ENCODE data around the gene TBC1D22A.

The TBC1D22A gene

GRCh38 chr22:46914481-46914880, 152.0 kb downstream of the TBC1D22A start:
- Histone ChIP-seq H3K4me3 (ENCODE audit: low read length) (no peak overlapping the region), H3K27me3 (replicated peaks; ENCODE audit: control insufficient read depth, insufficient read depth, low read length) (no peaks in the 10 kb centered on the region), H3K36me3 (ENCODE audit: control insufficient read depth, insufficient read depth, low read length, severe bottlenecking) (peaks cover 25% of the 10 kb centered on the region), H3K4me1 (ENCODE audit: control insufficient read depth, insufficient read depth, low read length) (peaks cover 6% of the 10 kb centered on the region), H3K9ac (ENCODE audit: low read length) (no peak overlapping the region), H3K9me3 (ENCODE audit: control insufficient read depth, low read length) (no peaks in the 10 kb centered on the region)
- DNase-seq (ENCODE audit: low read depth), result no peak

GRCh38 chr22:46914916-46915894, 152.8 kb downstream of the TBC1D22A start:
- no peak overlapping the region for H3K4me3 ChIP-seq (ENCODE audit: low read length)
- no peak for DNase-seq (ENCODE audit: low read depth)
- H3K27me3 ChIP-seq (replicated peaks; ENCODE audit: control insufficient read depth, insufficient read depth, low read length), result no peaks in the 10 kb centered on the region
- H3K9me3 ChIP-seq (ENCODE audit: control insufficient read depth, low read length), result no peaks in the 10 kb centered on the region
- peaks cover 26% of the 10 kb centered on the region for H3K36me3 ChIP-seq (ENCODE audit: control insufficient read depth, insufficient read depth, low read length, severe bottlenecking)
- H3K9ac ChIP-seq (ENCODE audit: low read length), result no peak overlapping the region
- H3K4me1 ChIP-seq (ENCODE audit: control insufficient read depth, insufficient read depth, low read length), result peaks cover 6% of the 10 kb centered on the region

DNA sequence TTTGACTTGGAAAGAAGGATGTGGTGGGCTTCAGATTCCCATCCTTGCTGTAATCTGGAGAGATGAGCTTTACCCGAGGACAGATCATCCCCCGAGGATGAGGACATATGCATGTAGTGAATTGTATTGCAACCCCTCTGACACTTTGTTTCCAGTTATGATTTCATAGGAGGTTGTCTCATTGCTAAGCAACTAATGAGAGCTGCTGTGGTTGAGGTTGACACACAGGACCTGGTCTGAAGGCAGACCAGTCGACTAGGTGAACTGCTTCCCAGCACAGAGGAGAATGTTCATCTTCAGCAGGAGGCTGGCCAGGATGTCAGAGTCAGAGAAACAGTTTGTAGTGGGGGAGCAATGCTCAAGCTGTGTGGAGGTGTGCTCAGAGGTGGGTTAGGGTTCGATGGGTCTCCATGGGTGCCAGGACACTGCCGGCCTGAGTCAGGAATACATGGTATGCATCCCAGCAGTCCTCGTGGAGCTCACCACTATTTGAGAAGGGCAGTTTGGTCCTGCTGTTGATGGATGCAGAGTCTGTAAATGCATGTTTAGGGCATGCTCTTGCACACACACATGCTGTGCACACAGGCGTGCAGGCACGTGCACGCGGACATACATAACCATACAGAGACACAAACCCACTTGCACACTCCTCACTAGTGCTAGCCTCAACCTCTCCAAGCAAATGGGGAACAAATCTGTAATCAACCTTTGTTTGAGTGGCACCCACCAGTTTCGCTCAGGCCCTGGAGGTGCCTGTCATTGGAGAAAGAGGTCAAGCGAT, 153.7 kb downstream of the TBC1D22A start:
- H3K9me3 ChIP-seq (ENCODE audit: control insufficient read depth, low read length), result no peaks in the 10 kb centered on the region
- DNase-seq (ENCODE audit: low read depth), result no peak
- H3K36me3 ChIP-seq (ENCODE audit: control insufficient read depth, insufficient read depth, low read length, severe bottlenecking), result peaks cover 26% of the 10 kb centered on the region
- no peak overlapping the region for H3K9ac ChIP-seq (ENCODE audit: low read length)
- H3K27me3 ChIP-seq (replicated peaks; ENCODE audit: control insufficient read depth, insufficient read depth, low read length), result no peaks in the 10 kb centered on the region
- peaks cover 6% of the 10 kb centered on the region for H3K4me1 ChIP-seq (ENCODE audit: control insufficient read depth, insufficient read depth, low read length)
- H3K4me3 ChIP-seq (ENCODE audit: low read length), result no peak overlapping the region

- H3K4me1 ChIP-seq (ENCODE audit: control insufficient read depth, insufficient read depth, low read length), result peaks cover 6% of the 10 kb centered on the region
- H3K9me3 ChIP-seq (ENCODE audit: control insufficient read depth, low read length), result peaks cover 5% of the 10 kb centered on the region
- peaks cover 26% of the 10 kb centered on the region for H3K36me3 ChIP-seq (ENCODE audit: control insufficient read depth, insufficient read depth, low read length, severe bottlenecking)
- no peaks in the 10 kb centered on the region for H3K27me3 ChIP-seq (replicated peaks; ENCODE audit: control insufficient read depth, insufficient read depth, low read length)
- no peak overlapping the region for H3K4me3 ChIP-seq (ENCODE audit: low read length)
- no peak overlapping the region for H3K9ac ChIP-seq (ENCODE audit: low read length)
- DNase-seq (ENCODE audit: low read depth), result no peak
These were observed 154.7 kb downstream of the TBC1D22A start for GRCh38 chr22:46916886-46917770.

- Histone ChIP-seq H3K4me1 (ENCODE audit: control insufficient read depth, insufficient read depth, low read length) (peaks cover 6% of the 10 kb centered on the region), H3K36me3 (ENCODE audit: control insufficient read depth, insufficient read depth, low read length, severe bottlenecking) (peaks cover 26% of the 10 kb centered on the region), H3K27me3 (replicated peaks; ENCODE audit: control insufficient read depth, insufficient read depth, low read length) (no peaks in the 10 kb centered on the region), H3K4me3 (ENCODE audit: low read length) (no peak overlapping the region), H3K9ac (ENCODE audit: low read length) (no peak overlapping the region), H3K9me3 (ENCODE audit: control insufficient read depth, low read length) (peaks cover 8% of the 10 kb centered on the region)
- DNase-seq (ENCODE audit: low read depth), result no peak
These were observed 155.3 kb downstream of the TBC1D22A start for GRCh38 chr22:46917771-46918101.

DNA sequence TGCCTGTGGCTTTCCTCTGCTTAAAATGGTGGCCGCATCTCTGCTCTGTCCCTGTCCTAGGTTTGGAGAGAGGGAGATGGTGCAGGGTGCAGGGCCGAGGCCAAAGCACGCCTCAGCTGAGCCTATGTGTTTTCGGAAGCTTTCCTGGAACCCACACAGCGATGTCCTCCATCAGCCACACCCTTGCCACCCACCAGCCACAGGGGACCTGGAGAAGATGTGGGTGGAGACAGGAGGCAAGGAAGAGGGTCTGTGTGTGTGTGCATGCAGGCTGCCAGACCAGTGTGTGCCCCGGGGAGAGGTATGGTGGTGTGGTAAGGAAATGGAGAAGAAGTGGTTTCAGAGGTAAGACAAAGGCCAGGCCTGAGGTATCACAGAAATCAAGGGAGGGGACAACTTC, 155.7 kb downstream of the TBC1D22A start:
- H3K9ac ChIP-seq (ENCODE audit: low read length), result no peak overlapping the region
- DNase-seq (ENCODE audit: low read depth), result no peak

GRCh38 chr22:46922037-46922436, 159.6 kb downstream of the TBC1D22A start:
- Histone ChIP-seq H3K36me3 (ENCODE audit: control insufficient read depth, insufficient read depth, low read length, severe bottlenecking) (peaks cover 16% of the 10 kb centered on the region), H3K4me3 (ENCODE audit: low read length) (no peak overlapping the region), H3K4me1 (ENCODE audit: control insufficient read depth, insufficient read depth, low read length) (no peaks in the 10 kb centered on the region), H3K27me3 (replicated peaks; ENCODE audit: control insufficient read depth, insufficient read depth, low read length) (no peaks in the 10 kb centered on the region), H3K9ac (ENCODE audit: low read length) (no peak overlapping the region), H3K9me3 (ENCODE audit: control insufficient read depth, low read length) (peaks cover 8% of the 10 kb centered on the region)
- no peak for DNase-seq (ENCODE audit: low read depth)

More for the DNA sequence above, 155.7 kb downstream of the TBC1D22A start:
- peaks cover 8% of the 10 kb centered on the region for H3K9me3 ChIP-seq (ENCODE audit: control insufficient read depth, low read length)
- no peaks in the 10 kb centered on the region for H3K27me3 ChIP-seq (replicated peaks; ENCODE audit: control insufficient read depth, insufficient read depth, low read length)
- H3K4me3 ChIP-seq (ENCODE audit: low read length), result no peak overlapping the region
- peaks cover 26% of the 10 kb centered on the region for H3K36me3 ChIP-seq (ENCODE audit: control insufficient read depth, insufficient read depth, low read length, severe bottlenecking)
- H3K4me1 ChIP-seq (ENCODE audit: control insufficient read depth, insufficient read depth, low read length), result peaks cover 3% of the 10 kb centered on the region

- H3K36me3 ChIP-seq (ENCODE audit: control insufficient read depth, insufficient read depth, low read length, severe bottlenecking), result peaks cover 15% of the 10 kb centered on the region
- no peak overlapping the region for H3K4me3 ChIP-seq (ENCODE audit: low read length)
- no peaks in the 10 kb centered on the region for H3K27me3 ChIP-seq (replicated peaks; ENCODE audit: control insufficient read depth, insufficient read depth, low read length)
These were observed 160.9 kb downstream of the TBC1D22A start for GRCh38 chr22:46923394-46923793.

GRCh38 chr22:46925818-46926217, 163.4 kb downstream of the TBC1D22A start:
- H3K4me3 ChIP-seq (ENCODE audit: low read length), result no peak overlapping the region
- no peak overlapping the region for H3K9ac ChIP-seq (ENCODE audit: low read length)
- no peaks in the 10 kb centered on the region for H3K4me1 ChIP-seq (ENCODE audit: control insufficient read depth, insufficient read depth, low read length)
- H3K9me3 ChIP-seq (ENCODE audit: control insufficient read depth, low read length), result peaks cover 8% of the 10 kb centered on the region
- no peak for DNase-seq (ENCODE audit: low read depth)
- H3K36me3 ChIP-seq (ENCODE audit: control insufficient read depth, insufficient read depth, low read length, severe bottlenecking), result peaks cover 4% of the 10 kb centered on the region
- H3K27me3 ChIP-seq (replicated peaks; ENCODE audit: control insufficient read depth, insufficient read depth, low read length), result no peaks in the 10 kb centered on the region

More at GRCh38 chr22:46923394-46923793, 160.9 kb downstream of the TBC1D22A start:
- DNase-seq (ENCODE audit: low read depth), result no peak
- no peaks in the 10 kb centered on the region for H3K4me1 ChIP-seq (ENCODE audit: control insufficient read depth, insufficient read depth, low read length)
- H3K9me3 ChIP-seq (ENCODE audit: control insufficient read depth, low read length), result peaks cover 8% of the 10 kb centered on the region
- H3K9ac ChIP-seq (ENCODE audit: low read length), result no peak overlapping the region

DNA sequence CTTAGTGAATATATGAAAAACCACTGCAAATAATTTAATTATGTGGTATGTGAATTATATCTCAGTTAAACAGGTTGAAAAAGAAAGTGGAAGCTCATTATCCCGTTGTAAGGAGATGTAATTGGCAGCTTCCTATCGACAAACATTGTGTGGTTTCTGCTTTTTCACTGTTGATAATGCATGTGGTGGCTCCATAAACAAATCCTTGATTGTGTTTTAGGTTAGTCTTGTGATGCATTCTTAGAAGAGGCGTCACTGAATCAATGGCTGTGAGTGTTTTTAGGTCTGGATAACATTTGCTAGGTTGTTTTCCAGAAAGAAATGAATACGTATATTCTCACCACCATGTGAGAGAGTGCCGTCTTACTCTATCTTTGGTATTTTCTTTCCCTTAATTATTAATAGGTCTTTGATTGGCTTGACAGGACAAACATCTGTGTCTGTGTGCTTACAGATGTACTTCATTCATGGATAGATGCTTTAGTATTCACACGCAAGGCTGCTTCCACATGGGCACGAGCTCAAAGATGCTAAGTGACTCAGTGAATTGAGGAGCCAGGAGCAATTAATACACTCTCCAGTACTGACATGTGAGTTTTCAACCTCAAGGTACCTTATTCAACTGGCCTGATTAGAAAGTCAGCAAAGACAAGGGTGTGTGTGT, 166.7 kb downstream of the TBC1D22A start:
- DNase-seq (ENCODE audit: low read depth), result no peak
- Histone ChIP-seq H3K9me3 (ENCODE audit: control insufficient read depth, low read length) (no peaks in the 10 kb centered on the region), H3K4me1 (ENCODE audit: control insufficient read depth, insufficient read depth, low read length) (no peaks in the 10 kb centered on the region), H3K27me3 (replicated peaks; ENCODE audit: control insufficient read depth, insufficient read depth, low read length) (no peaks in the 10 kb centered on the region), H3K4me3 (ENCODE audit: low read length) (no peak overlapping the region), H3K9ac (ENCODE audit: low read length) (no peak overlapping the region), H3K36me3 (ENCODE audit: control insufficient read depth, insufficient read depth, low read length, severe bottlenecking) (peaks cover 4% of the 10 kb centered on the region)

Measured in adipocyte (in vitro differentiated cells).